HS-27A (cell line): ENCODE data around the gene ALPK3.

Source experiments
- DNase-seq: peaks from one replicate; pipeline ENCODE4 v3.0.0-alpha.2; 2012; ENCODE audit warnings: low read depth, missing footprints

ALPK3 gene

DNA sequence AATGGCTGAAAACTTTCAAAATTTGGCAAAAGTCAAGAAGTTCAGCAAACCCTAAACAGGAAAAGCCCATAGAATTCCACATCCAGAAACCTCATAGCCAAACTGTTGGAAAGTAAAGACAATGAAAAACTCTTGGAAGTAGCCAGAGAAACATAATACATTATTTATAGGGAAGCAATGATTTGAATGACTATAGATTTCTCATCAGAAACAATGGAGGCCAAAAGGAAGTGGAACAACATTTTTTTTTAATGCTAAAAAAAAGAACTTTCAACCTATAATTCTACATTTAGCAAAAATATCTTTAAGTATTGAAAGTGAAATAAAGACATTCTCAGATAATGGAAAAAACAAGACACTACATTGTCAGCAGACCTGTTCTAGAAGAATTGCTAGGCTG, 30.2 kb downstream of the ALPK3 start:
- no peak for DNase-seq

- no peak for DNase-seq
Measured at GRCh38 chr15:84852212-84852611, 35.1 kb downstream of the ALPK3 start.

GRCh38 chr15:84855136-84855535, 38.0 kb downstream of the ALPK3 start:
- no peak for DNase-seq

- DNase-seq = no peak
Measured at GRCh38 chr15:84855765-84856164, 38.6 kb downstream of the ALPK3 start.

GRCh38 chr15:84856731-84857417, 39.7 kb downstream of the ALPK3 start:
- DNase-seq = no peak

DNA sequence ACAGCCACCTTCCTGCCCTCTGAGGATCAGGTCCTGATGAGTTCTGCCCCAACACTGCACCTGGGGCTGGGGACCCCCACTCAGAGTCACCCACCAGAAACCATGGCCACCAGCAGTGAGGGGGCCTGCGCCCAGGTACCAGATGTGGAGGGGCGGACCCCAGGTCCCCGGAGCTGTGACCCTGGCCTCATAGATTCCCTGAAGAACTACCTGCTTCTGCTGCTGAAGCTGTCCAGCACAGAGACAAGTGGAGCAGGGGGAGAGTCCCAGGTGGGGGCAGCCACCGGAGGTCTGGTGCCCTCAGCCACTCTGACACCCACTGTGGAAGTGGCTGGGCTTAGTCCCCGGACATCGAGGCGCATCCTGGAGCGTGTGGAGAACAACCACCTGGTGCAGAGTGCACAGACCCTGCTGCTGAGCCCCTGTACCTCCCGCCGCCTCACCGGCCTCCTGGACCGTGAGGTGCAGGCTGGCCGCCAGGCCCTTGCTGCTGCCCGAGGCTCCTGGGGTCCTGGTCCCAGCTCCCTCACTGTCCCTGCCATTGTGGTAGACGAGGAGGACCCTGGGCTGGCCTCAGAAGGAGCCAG, 40.4 kb downstream of the ALPK3 start:
- DNase-seq = no peak

GRCh38 chr15:84858231-84858630, 41.1 kb downstream of the ALPK3 start:
- DNase-seq = no peak

GRCh38 chr15:84859144-84859543, 42.0 kb downstream of the ALPK3 start:
- no peak for DNase-seq

GRCh38 chr15:84859651-84860050, 42.5 kb downstream of the ALPK3 start:
- no peak for DNase-seq

GRCh38 chr15:84861781-84862180, 44.6 kb downstream of the ALPK3 start:
- no peak for DNase-seq

DNA sequence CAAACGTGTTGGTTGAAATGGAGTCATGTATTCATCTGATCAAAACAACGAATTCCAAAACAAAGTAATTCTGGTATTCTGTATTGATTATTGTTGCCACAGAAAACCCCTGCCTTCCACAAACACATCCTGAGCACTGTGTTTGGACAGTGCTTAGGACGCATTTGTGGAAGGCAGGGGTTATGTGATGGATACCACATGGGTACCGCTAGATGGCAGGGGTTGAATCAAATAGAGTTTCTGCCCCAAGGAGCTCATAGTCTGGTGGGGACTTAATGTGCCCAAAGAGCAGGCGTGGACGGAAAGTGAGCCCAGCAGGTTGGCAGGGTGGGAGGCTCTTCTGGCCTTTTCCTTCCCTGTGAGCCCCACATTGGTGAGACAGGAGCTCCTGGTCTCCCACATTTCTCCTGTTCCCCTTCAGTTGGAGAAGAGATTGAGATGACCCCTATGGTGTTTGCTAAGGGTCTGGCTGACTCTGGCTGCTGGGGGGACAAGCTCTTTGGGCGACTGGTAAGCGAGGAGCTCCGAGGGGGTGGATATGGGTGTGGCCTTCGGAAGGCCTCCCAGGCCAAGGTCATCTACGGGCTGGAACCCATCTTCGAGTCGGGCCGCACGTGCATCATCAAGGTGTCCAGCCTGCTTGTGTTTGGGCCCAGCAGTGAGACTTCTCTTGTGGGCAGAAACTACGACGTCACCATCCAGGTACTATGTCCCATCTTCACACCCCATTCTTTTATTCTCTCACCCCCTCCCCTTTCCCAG, 45.2 kb downstream of the ALPK3 start:
- DNase-seq = no peak

DNA sequence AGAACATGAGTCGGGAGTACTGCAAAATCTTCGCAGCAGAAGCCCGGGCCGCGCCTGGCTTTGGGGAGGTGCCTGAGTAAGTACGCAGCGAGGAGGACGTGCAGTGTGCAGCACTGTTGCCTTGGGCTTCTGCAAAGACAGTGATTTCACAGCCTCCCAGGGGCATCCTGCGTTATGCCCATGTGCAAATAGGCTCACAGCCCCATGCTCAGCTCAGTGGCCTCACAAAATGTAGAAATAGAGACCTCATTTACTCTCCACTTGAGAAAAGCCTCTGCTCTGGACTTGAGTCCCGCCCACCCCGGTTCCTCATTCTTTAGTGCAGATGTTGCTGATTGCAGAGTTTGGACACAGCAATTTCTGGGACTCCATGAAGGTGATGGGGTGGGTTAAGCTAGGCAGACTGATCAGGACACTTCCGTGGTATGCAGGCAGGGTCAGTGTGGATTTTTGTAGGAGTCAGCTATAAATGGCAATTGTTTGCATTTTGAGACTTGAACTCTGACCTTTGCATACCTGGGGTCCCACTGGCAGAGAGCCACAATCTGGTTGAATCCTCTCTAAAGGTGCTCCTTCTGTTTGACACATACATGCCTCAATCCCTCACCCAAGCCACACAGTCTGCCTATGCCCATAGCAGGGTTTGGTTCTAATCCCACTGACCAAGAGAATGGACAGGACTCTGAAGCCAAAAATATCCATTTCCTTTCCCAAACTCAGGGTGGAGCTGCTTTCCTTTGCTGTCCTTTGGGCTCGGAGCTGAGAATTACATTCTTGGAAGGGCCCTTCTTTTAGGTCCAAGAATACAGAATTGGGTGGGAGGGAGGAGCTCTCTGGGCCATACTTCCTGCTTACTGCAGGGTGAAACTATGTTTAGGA, 46.6 kb downstream of the ALPK3 start:
- DNase-seq = no peak

DNA sequence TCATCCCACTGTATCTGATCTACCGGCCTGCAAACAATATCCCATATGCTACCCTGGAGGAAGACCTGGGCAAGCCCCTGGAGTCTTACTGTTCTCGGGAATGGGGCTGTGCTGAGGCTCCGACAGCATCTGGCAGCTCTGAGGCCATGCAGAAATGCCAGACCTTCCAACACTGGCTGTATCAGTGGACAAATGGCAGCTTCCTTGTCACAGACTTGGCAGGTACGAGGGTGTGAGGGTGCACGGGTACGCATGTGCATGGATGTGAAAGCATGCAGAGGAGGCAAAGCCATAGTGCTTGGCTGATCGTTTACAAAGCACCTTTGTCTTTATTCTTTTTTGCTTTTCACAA, 47.3 kb downstream of the ALPK3 start:
- DNase-seq = no peak

GRCh38 chr15:84865074-84865569, 48.0 kb downstream of the ALPK3 start:
- no peak for DNase-seq

- no peak for DNase-seq
Measured at GRCh38 chr15:84868037-84868880, 51.1 kb downstream of the ALPK3 start.

DNA sequence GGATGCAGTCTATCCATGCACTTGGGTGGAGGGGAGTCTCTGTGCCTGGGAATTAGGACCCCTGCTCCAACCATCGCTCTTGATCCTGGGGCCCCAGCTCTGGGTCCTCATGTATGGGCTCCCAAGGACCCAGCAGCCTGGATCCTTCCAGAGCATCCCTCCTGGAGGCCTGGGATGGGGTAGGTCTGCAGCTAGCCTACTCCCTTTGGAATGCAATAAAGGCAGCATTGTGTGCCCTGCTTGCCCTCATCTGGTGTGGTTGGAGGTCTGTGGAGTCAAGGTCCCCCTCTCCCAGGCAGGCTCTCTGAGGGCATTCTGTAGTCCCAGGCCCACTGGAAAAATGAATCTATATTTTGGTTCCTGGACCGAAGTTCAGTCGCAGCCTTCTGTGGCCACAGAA, 52.4 kb downstream of the ALPK3 start:
- no peak for DNase-seq

DNA sequence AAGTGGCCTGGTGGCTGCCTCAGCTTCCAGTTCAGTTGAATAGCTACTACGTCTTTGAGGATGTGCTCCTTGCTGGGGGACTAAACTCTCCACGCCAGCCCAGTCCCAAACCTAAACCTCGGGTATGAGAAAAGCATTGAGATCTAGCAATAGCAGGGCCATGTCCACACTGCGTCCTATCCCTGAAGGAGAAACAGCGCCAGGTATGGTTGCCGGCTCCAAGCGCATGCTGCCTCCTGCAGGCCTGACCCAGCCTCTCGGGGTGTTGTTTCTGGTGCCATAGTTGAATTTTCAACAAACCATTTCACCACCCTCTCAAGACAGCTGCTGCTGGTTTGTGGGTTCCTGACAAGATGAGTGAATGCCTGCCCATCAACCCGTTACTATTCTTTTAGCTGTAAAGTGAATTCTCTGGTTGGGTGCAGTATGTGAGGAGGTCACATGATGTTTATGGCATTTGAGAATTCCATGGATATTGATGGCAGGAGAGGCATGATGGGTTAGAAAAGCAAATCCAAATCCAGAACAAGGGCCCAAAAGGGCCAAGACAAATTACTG, 54.4 kb downstream of the ALPK3 start:
- no peak for DNase-seq

DNA sequence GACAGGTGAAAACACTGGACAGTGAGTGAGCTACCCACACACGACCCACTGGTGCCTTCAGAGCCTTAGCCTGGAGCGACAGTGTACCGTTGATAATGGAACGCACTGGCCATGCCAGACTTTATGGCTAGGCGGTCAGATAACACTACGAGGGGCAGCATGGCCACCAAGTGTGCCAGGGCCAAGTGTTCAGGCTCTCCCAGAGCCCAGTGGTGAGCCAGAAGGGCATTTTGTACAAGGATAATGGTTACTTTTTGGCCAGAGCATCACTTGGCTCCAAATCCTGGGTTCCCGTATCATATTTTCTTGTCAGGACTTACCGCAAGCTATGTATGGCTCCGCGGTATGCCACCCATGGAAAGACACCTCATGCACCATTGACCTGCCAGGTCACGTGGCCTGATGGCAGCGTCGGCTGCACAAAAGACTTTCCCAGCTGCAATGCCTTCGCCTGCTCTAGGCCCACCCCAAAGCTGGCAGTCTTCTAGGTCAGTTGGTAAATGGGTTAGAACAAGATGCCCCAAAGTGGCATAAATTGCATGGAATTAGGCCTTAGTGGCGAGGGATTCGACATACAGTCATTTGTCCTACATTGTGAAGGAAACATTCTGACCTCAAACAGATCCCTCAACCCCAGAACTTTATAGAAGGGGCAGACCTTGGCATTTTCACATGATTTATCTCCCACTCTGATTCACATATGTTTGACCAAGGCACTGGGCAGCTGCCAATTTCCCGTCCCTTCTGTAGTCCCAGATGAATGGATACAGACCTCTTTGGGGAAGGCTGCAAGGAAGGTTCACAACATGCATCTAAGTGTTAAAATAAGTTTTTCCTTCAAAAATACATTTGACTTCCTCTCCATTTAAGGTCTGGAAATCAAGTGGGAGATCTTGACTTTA, 55.1 kb downstream of the ALPK3 start:
- DNase-seq = no peak

GRCh38 chr15:84873997-84874396, 56.8 kb downstream of the ALPK3 start:
- no peak for DNase-seq
